ENCODE data around the gene DCAF7.
A peak's percentile ranks its signal among the peaks of the same experiment; 100 is the strongest.

Gene DCAF7

GRCh38 chr17:63595132-63595531 lies 44.9 kb downstream of the DCAF7 start:
- no peak for DNase-seq

DNA sequence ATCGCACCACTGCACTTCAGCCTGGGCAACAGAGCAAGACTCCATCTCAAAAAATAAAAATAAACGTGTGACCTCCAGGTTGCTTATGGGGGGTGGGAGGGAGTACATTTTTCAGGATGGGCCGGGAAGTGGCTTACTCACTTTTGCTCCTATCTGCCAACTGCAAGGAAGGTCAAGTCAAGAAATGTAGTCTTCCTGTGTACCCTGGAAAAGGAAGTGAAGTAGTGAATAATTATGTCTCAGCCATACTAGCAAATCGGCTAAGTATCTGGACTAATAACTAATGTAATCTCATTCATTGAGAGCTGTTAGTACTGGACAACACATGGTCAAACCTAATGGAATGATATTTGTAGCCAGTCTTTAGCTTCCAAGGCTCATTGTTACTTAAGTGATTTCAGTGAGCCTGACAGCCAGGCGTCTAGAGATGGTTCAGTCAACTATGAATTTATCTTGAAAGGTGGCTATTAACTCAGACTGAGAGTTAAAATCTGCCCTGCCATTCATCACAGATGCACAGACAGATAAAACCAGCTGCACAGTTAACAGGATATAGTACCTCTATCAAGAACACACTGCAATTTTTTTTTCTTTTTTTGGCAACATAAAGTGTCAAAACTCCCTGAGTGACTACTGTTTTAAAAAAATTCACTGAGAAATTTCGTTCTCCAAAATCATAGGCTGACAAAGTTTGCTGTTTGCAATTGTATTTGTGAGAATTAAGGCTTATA lies 46.7 kb downstream of the DCAF7 start:
- DNase-seq = no peak

GRCh38 chr17:63598281-63598680 lies 48.0 kb downstream of the DCAF7 start:
- no peak for DNase-seq

DNA sequence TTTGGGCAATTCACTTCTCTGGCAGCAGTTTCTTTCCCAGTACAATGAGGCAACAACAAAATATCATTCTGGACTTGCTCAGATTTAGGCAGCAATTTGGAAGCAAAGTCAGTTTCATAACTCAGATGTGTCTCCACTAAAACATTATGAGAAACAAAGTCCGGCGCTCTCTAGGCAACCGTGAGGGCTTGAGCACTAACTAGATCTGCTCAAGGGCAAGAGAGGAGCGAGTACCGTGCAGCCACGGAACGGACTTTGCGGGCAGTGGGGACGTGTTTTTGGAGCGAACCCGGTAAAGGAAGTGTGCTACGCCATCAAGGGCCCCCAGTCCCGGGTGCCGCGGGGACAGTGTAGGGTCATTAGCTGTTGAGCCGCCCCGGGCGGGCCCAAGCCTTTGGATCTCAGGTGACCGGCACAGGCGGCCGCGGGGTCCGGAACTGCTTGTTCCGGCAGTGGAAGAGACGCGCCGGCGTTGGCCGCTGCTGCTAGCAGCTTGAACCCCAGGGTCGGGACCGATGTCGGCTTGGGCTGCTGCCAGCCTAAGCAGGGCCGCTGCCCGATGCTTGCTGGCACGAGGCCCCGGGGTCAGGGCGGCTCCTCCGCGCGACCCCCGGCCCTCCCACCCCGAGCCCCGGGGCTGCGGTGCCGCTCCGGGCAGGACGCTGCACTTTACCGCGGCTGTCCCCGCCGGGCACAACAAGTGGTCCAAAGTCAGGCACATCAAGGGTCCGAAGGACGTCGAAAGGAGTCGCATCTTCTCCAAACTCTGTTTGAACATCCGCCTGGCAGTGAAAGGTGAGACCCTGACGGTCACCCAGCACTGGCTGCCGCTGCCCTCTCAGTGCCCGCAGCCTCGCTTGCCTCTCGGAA lies 50.5 kb downstream of the DCAF7 start, which contains the start of gene TACO1:
TSS of gene TACO1 (plus strand) at position 327 of the 870 bp plus-strand sequence. CDS start at position 516, 189 bp downstream.
- peak; percentile 73 to 76 for DNase-seq

GRCh38 chr17:63601439-63602371 lies 51.4 kb downstream of the DCAF7 start:
- no peak for DNase-seq

DNA sequence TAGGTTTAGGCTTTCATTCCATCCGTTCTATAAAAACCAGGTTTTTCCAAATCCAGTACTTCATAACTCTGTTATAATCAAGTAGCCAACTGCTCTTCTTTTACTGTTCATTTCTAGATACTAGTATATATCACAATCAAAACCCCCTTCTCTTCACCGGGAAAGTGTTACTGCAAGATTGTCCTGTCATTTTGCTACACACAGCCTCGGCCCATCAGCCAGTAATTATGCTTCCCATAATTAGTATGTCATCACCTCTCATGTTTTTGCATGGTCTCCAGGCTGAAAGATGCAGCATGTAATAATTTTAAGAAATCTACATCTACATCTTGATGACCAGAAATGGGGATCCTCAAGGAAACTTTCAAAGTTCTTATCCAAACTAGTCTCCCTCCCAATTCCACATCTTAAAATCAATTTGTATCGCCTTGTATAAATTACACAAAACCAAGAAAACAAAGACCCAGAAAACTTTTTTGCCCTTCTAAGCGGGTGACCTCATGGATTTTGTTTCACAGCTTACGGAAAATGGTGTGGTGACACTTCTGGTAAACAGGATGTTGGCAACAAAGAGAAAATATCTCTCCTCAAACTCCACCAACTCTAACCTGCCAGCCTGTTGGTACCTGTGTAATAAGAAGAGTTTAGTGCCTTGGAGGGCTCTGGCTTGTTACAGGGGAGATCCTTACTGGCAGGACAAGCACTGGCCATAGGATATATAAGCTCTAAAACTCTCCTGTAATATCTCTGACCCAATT lies 59.7 kb downstream of the DCAF7 start:
- DNase-seq = no peak

DNA sequence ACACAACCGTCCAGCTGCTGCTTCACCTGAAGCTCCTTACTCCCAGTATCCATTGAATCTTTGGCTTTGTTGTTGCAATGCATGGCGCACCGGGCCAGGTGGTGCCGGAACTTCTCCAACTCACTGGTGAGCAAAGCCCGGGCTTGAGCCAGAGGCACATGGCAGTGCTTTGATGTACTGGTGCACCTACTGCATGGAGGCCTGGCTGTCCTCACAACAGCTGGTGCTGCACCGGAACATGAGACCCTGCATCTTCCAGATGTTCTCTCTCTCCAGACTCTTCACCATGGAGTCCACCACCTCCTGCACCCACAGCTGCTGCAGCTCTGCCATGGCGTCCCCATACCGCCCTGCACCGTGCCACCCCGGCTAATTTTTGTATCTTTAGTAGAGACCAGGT lies 60.6 kb downstream of the DCAF7 start:
- no peak for DNase-seq

GRCh38 chr17:63611354-63611753 lies 61.1 kb downstream of the DCAF7 start:
- no peak for DNase-seq

- DNase-seq = no peak
Observed at GRCh38 chr17:63613663-63614062, 63.4 kb downstream of the DCAF7 start.

DNA sequence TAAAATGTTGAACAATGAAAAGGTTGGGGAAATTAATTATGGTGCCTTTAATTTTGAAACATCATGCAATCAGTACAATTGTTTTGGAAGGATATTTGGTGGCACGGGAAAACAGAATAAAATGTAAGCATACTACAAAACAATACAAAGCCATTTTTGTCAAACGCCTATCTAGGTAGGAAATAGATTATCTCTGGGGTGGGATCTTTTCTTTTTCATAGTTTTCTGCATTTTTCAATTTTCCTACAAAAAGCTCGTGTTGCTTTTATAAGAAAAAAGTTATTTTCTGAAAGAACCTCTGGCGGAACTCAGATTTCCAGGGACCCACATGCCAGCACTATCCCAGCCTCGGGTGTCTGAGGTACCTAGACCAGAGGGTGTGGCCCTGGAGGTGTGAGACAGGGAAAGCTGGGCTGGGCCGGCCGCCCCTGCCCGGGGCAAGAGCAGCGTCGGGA lies 71.0 kb downstream of the DCAF7 start:
- DNase-seq = no peak

GRCh38 chr17:63621684-63622573 lies 71.7 kb downstream of the DCAF7 start, which contains the start of gene MAP3K3:
Gene MAP3K3 (plus strand): TSS chr17:63622417. CDS start chr17:63622760, 343 bp downstream.
- DNase-seq = peak; percentile 99 to 100

- DNase-seq = peak; percentile 32 to 47
Observed at GRCh38 chr17:63622574-63623390, 72.5 kb downstream of the DCAF7 start.

DNA sequence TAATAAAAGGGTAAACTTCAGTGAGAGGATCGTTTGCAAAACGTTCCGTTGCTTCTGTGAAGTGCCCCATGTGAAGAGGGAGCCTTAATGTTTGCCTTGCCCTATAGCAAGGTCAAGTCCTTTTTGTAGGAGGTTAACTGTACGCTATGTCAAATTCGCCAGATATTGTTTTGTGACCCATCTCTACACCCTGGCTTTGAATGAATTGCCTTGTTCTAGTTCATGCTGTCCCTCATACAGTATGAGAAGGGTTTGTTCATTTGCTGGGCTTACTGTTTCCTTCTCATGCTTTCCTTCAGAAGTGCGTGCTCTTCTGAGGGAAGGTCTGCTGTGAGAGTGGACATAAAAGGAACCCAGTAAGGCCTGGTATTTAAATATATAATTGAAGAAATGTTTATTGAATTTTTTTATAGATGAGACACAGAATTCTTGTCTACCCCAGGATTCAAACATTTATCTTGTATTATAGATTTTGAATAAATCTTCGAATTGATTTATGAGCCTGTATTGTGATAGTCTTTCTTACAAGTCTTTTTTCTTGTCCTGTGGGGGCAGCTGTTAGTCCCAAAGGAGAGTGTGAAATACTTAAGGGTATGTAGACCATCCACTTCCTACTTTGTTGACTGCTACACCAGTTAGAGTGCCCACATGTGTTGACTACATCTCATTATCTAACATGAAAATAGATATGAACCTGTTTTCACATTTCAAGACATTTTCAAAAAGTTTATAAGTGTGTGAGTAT lies 73.7 kb downstream of the DCAF7 start:
- no peak for DNase-seq

DNA sequence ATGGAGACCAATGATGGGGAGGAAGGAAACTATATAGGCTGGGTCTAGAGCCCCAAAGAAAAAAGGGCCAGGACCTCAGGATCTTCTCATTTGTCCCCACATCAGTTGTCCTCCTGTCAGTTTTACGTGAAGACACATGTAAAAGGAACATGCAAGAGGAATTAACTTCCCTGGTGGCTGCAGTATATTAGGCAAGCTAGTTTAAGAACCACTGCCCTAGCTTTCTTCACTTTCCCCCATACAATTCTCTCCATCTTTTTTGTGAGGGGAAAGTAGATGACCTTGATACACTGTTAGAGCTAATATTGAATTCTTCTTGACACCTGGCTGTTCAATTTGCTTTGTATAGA lies 74.2 kb downstream of the DCAF7 start:
- no peak for DNase-seq

- no peak for DNase-seq
Observed at GRCh38 chr17:63626551-63627180, 76.4 kb downstream of the DCAF7 start.

GRCh38 chr17:63629627-63630026 lies 79.3 kb downstream of the DCAF7 start:
- no peak for DNase-seq

DNA sequence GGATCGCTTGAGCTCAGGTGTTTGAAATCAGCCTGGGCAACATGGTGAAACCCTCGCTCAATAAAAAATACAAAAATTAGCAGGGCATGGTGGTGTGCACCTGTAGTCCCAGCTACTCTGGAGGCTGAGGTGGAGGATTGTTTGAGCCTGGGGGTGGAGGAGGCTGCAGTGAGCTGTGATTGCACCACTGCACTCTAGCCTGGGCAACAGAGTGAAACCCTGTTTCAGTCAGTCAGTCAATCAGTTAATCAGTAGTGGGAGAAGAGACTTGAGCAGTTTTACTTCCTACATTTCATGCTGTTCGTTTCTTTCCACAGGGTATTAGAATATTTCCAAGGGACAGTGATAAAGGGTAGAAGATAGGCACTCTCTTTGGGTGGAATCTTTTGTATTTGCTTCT lies 80.8 kb downstream of the DCAF7 start:
- no peak for DNase-seq

DNA sequence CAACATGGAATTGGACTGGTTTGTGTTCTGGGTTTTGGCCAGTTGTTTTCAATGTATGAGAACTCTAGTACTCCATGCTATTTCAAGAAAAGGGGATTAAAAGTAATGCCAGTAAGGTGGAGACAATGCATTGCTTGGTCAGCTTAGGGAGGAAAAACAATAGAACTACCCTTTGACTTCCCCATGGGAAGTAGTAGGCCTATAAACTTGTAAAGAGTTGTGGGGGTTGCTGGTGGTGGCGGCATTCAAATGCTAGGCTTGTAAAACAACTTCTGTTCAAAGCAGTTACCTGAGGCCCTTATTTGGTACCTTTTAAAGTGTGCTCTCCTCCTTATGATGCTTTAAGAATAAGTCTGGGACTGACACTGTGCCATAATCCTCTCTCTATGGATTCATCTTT lies 81.3 kb downstream of the DCAF7 start:
- no peak for DNase-seq

DNA sequence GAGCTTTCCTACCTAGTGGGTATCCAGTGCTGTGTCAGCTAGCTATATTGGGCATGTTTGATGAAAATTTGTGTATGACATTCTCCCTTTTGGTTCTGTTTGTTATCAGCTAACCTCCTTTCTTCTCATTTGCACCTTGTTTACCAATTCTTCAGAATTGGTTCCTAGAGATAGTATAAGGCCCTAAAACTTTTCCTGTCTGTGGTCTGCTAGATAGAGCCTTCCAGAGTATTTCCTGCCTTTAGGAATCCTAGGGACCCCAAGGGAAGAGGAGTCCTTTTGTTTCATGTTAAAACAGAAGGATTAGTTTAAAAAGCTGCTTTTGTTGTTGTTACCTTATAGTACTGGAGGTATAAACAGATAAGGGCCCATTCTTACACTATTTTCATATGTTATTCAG lies 83.5 kb downstream of the DCAF7 start:
- no peak for DNase-seq
